ENCODE data around the gene ASMT.
"Not testable (repeated sequence)": the region's sequence is repeated elsewhere in the genome, so short reads cannot be mapped to it uniquely, and the experiment has no call there.

ASMT gene

GRCh38 chrX:1598021-1598875 is 16.6 kb upstream of the ASMT start:
- DNase-seq = no peak

GRCh38 chrX:1598876-1599790 is 15.7 kb upstream of the ASMT start:
- DNase-seq = no peak

- no peak for DNase-seq
Measured at GRCh38 chrX:1599791-1600405, 15.0 kb upstream of the ASMT start.

GRCh38 chrX:1600406-1601050 is 14.3 kb upstream of the ASMT start:
- no peak for DNase-seq

- no peak for DNase-seq
Measured at GRCh38 chrX:1601051-1601767, 13.7 kb upstream of the ASMT start.

GRCh38 chrX:1601768-1602085 is 13.1 kb upstream of the ASMT start:
- no peak for DNase-seq

- DNase-seq = no peak
Measured at GRCh38 chrX:1602299-1602698, 12.6 kb upstream of the ASMT start.

GRCh38 chrX:1606496-1606895 is 8.4 kb upstream of the ASMT start:
- no peak for DNase-seq

GRCh38 chrX:1609311-1609710 is 5.5 kb upstream of the ASMT start:
- no peak for DNase-seq

GRCh38 chrX:1609762-1610161 is 5.1 kb upstream of the ASMT start:
- no peak for DNase-seq

- no peak for DNase-seq
Measured at GRCh38 chrX:1610166-1610565, 4.7 kb upstream of the ASMT start.

GRCh38 chrX:1610736-1611135 is 4.1 kb upstream of the ASMT start:
- DNase-seq = no peak

- no peak for DNase-seq
Measured at GRCh38 chrX:1612641-1613286, 2.1 kb upstream of the ASMT start.

- peak; percentile 2 for DNase-seq
Measured at GRCh38 chrX:1618689-1619088, 3.8 kb downstream of the ASMT start.

- DNase-seq = no peak
Measured at GRCh38 chrX:1623691-1624090, 8.8 kb downstream of the ASMT start.

- DNase-seq = not testable (repeated sequence)
Measured at GRCh38 chrX:1624158-1624860, 9.4 kb downstream of the ASMT start.

GRCh38 chrX:1624861-1625215 is 10.0 kb downstream of the ASMT start:
- not testable (repeated sequence) for DNase-seq

GRCh38 chrX:1629244-1629643 is 14.4 kb downstream of the ASMT start:
- DNase-seq = no peak

GRCh38 chrX:1646009-1646408 is 31.1 kb downstream of the ASMT start:
- no peak for DNase-seq

- DNase-seq = no peak
Measured at GRCh38 chrX:1649621-1650020, 34.8 kb downstream of the ASMT start.
